Mucosa of descending colon (tissue), 3 donors: ENCODE results near the gene ZNF33A. TPM values are rescaled to one million over a fixed set of nuclear protein-coding genes. Genes with fewer than 3 reads are reported as not detected.
A peak's percentile ranks its signal among the peaks of the same experiment; 100 is the strongest.

Experiments
- ATAC-seq: fragments of 200-7000 bp; cut with Tn5 transposase; one replicate; pipeline ENCODE4 v1.9.1; 2020; ENCODE audit warnings: mild to moderate bottlenecking, moderate library complexity
- DNase-seq, 3 donors: peaks; one replicate each; pipeline ENCODE4 v3.0.0-alpha.2; 2020
- H3K36me3 ChIP-seq: fragments of 200-600 bp; one replicate; pipeline ENCODE4 v1.8.0; 2021; ENCODE audit warnings: low read depth, mild to moderate bottlenecking
- H3K4me1 ChIP-seq: fragments of 200-600 bp; one replicate; pipeline ENCODE4 v1.8.0; 2021; ENCODE audit warnings: low read depth, mild to moderate bottlenecking
- H3K4me3 ChIP-seq: fragments of 200-600 bp; one replicate; pipeline ENCODE4 v1.8.0; 2021; ENCODE audit warnings: mild to moderate bottlenecking
- H3K9me3 ChIP-seq: fragments of 200-600 bp; one replicate; pipeline ENCODE4 v1.8.0; 2021; ENCODE audit warnings: mild to moderate bottlenecking
- intact Hi-C, 2 donors: fragments of 100-400 bp; cut with DNase I in 1 of 2; cut with micrococcal nuclease in 1 of 2; formaldehyde crosslinking; loops; one replicate each; pipeline versions ENCODE4 v1.11.0 to v1.11.1; 2022; cut with DNase I, micrococcal nuclease
- long read RNA-seq, 2 donors: library from polyadenylated mRNA; unstranded; transcript quantifications; one replicate each; pipeline ENCODE4 v2.0.0, GENCODE V29; 2019 to 2021
- total RNA-seq, 3 donors: library from RNA; stranded (reverse); fragmentation: NEBNext Ultra II Directional in 2 of 3; extraction: Animal tissue kit (Norgen Biotek cat#: 25700) in 2 of 3; gene quantifications; one replicate each; pipeline versions ENCODE4 v1.2.1 to v1.2.4, GENCODE V29; 2021 to 2023
- TF ChIP-seq, protein P1 (sequence below): fragments of 200-600 bp; IDR thresholded peaks from one replicate; pipeline ENCODE4 v1.8.0; 2022; ENCODE audit warnings: antibody characterized with exemption, mild to moderate bottlenecking
- donor health status: DM: no; HTN: no; CAD: no; lungs with moderate emphysema.
- donor health status: DM: no; HTN: no; CAD: no.
- donor health status: DM: no; HTN: yes; CAD: no.

ZNF33A gene
- 10 to 100 TPM; 29.2 to 43.3 (median 36.5) TPM for total RNA-seq
- long read RNA-seq, donor 1, full-length matches to known transcripts: 10 of 11 reads
- long read RNA-seq, donor 1, partial matches to known transcripts: 0 of 11 reads
- long read RNA-seq, donor 1, other reads (novel, unspliced or antisense): 1 of 11 reads
- long read RNA-seq, donor 2, full-length matches to known transcripts: 5 of 6 reads
- long read RNA-seq, donor 2, partial matches to known transcripts: 0 of 6 reads
- long read RNA-seq, donor 2, other reads (novel, unspliced or antisense): 1 of 6 reads

DNA sequence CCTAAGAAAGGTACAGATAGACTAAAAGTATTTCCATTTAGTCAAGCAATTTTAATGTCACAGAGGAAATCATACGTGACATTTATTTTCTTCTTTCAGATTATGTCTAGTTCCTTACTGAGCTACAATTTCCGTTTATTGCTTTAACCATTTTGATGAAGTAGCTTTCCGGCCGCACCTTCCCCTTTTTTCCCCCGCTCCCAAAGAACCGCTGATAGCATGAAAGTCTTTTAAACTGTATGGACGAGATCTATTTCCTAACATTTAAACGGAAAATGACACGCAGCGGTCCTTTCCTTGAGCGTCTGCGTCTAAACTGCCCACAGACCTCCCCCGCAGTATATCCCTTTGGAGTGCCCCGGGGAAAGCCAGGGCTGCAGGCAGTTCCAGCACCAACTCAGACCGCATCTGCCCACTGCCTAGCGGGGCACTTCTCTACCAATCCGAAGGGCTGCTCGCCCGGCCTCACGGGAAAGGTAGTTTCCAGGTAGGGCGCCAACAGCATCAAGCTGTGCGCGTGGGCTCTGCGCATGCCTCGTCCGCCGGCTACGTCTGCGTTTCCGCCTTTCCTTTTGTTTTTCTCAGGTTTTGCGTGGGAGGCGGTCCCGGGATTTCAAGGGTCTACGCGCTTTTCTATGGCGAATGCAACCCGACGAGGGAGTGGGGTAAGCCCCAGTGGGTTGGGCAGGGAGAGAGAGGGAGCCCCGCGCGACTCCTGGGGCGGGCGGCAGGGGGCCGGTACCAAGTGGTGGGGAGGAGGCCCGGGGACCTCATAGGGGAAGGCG lies at the start of gene ZNF33A:
Gene ZNF33A (plus strand): TSS at position 557 of the 785 bp plus-strand sequence. CDS start 1,667 bp downstream, outside the sequence.
- ATAC-seq (peak; percentile 97), DNase-seq (peak; percentile 93 to 96 (median 94))
- intact Hi-C loops: no loop called here
- no peaks in the 10 kb centered on the region for H3K9me3 ChIP-seq
- TF ChIP-seq, protein P1, sequence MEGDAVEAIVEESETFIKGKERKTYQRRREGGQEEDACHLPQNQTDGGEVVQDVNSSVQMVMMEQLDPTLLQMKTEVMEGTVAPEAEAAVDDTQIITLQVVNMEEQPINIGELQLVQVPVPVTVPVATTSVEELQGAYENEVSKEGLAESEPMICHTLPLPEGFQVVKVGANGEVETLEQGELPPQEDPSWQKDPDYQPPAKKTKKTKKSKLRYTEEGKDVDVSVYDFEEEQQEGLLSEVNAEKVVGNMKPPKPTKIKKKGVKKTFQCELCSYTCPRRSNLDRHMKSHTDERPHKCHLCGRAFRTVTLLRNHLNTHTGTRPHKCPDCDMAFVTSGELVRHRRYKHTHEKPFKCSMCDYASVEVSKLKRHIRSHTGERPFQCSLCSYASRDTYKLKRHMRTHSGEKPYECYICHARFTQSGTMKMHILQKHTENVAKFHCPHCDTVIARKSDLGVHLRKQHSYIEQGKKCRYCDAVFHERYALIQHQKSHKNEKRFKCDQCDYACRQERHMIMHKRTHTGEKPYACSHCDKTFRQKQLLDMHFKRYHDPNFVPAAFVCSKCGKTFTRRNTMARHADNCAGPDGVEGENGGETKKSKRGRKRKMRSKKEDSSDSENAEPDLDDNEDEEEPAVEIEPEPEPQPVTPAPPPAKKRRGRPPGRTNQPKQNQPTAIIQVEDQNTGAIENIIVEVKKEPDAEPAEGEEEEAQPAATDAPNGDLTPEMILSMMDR: no peak
- H3K36me3 ChIP-seq: no peaks in the 10 kb centered on the region
- peak within 1 kb of the TSS; percentile 81 for H3K4me3 ChIP-seq
- peaks cover 9% of the 10 kb centered on the region for H3K4me1 ChIP-seq

DNA sequence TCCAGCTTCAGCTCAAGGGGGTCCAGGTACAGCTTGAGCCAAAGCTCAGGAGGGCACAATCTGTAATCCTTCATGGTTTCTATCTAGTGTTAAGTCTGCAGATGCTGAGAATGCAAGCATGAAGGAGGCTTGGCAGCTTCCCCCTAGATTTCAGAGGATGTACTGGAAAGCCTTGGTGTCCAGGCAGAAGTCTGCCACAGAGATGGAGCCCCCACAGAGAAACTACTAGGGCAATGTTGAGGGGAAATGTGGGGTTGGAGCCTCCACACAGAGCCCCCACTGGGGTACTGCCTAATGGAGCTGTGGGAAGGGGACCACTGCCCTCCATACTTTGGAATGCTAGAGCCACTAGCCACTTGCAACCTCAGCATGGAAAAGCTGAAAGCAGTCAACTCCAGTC lies 45.5 kb upstream of the ZNF33A start:
- Histone ChIP-seq H3K4me3 (no peak overlapping the region), H3K36me3 (no peaks in the 10 kb centered on the region), H3K4me1 (no peaks in the 10 kb centered on the region), H3K9me3 (peaks cover 17% of the 10 kb centered on the region)
- TF ChIP-seq, protein P1: no peak
- ATAC-seq (no peak), DNase-seq (no peak)
- intact Hi-C loops: no loop called here

DNA sequence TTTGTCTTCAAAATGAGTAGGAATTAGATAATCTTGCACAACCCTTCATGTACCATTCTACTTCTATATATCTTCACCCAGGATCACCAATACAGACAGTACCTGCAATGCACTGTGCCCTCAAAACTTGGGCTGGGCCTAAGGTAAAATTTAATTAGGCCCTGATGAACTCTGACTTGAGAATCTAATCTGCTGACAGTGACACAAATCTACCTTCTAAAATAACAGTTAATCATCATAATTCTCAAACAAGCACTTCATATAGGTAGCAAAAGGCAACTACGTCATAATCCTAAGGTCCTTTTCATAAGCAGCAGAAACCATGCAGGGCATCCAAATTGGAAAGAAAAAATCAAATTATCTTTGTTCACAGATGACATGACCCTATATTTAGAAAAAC lies 38.1 kb upstream of the ZNF33A start:
- ATAC-seq (no peak), DNase-seq (no peak)
- H3K9me3 ChIP-seq: no peaks in the 10 kb centered on the region
- H3K36me3 ChIP-seq: peaks cover 4% of the 10 kb centered on the region
- intact Hi-C loops: loop anchor here in 1 of 2 donors (10.0 kb wide), 1 partner anchor 122 kb away; the partner anchor contains the start of gene ZNF37A
- peaks cover 8% of the 10 kb centered on the region for H3K4me1 ChIP-seq
- TF ChIP-seq, protein P1: no peak
- no peak overlapping the region for H3K4me3 ChIP-seq

DNA sequence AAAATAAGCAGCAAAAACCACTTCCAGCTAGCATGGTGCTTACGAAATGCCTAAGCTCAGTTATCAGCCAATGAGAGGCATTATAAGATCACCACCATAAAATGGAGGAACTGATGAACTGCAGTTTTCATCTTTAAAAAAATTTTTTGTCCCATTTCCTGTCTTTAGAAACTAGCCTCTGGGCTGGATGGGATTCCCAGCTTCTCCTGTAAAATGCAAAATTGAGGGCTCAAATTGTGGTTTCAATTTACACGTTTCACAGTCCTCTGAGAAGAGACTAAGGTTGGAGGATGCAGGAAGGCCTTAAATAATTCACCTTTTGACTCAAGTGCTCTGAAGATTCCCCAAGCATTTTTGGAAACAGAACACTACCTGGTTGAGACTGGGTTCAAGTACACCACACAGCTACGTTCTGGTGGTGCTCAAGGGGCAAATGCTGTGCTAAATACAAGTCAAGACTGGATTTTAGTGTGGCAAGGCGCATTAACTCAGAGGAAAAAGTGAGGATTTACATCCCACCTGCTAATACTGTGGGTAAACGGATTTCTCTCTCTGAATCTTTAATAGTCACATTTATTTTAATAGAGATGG lies 35.0 kb upstream of the ZNF33A start:
- no peaks in the 10 kb centered on the region for H3K9me3 ChIP-seq
- H3K4me1 ChIP-seq: peaks cover 8% of the 10 kb centered on the region
- peak in 1 of 3 donors; percentile 28 for DNase-seq
- TF ChIP-seq, protein P1: no peak
- intact Hi-C loops: loop anchor here in 1 of 2 donors (10.0 kb wide), 1 partner anchor 119 kb away; the partner anchor contains the start of gene ZNF37A
- H3K4me3 ChIP-seq: peak overlapping the region; percentile 84
- H3K36me3 ChIP-seq: peaks cover 4% of the 10 kb centered on the region
- ATAC-seq: no peak

DNA sequence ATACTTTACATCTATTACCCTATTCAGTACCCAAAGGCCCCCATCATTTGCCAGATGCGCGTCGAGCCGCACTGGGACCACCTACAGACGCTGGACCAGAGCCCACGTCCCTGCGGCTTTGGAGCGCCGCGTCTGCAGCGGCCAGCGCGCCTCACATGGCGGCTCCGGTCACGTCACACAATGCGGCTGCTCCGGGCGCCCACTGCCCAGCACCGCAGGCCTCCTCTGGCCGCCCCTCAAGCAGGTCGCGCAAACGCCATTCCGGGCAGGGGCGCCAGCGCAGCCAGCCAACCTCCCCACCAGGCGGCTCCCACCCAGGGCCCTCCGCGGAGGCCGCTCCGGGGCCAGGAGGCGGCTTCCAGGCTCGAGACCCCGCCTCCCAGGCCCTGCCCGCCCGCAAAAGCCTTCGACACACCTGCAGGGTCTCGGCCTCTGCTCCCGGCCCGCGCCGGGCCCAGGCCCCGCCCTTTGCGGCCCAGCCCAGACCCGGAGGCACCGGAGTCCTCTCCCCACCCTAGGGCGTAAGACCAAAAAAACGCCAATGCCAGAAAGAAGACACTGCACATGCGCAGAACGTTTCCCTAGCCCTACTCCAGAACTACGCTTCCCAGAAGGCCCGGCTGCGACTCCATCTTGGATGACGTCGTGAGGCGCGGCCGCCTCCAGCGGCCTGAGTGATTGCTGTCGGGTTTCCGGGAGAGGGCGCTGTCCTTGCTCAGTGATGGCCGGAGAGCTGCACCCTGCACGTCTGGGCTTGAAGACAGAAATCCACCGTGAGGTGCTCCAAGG lies 34.2 kb upstream of the ZNF33A start, which contains the start of gene ZNF25:
Gene ZNF25 (minus strand): TSS at position 557 of the 789 bp plus-strand sequence. CDS start 4,925 bp downstream, outside the sequence.
- intact Hi-C loops: loop anchor here in 1 of 2 donors (10.0 kb wide), 1 partner anchor 119 kb away; the partner anchor contains the start of gene ZNF37A
- peak; percentile 97 for ATAC-seq
- Histone ChIP-seq H3K4me3 (peak within 1 kb of the TSS; percentile 84), H3K4me1 (peaks cover 8% of the 10 kb centered on the region), H3K36me3 (peaks cover 4% of the 10 kb centered on the region), H3K9me3 (no peaks in the 10 kb centered on the region)
- peak; percentile 98 to 99 (median 98) for DNase-seq
- TF ChIP-seq, protein P1: peak; percentile 85
